Measurements from ENCODE around the gene FDPS.

Gene FDPS

DNA sequence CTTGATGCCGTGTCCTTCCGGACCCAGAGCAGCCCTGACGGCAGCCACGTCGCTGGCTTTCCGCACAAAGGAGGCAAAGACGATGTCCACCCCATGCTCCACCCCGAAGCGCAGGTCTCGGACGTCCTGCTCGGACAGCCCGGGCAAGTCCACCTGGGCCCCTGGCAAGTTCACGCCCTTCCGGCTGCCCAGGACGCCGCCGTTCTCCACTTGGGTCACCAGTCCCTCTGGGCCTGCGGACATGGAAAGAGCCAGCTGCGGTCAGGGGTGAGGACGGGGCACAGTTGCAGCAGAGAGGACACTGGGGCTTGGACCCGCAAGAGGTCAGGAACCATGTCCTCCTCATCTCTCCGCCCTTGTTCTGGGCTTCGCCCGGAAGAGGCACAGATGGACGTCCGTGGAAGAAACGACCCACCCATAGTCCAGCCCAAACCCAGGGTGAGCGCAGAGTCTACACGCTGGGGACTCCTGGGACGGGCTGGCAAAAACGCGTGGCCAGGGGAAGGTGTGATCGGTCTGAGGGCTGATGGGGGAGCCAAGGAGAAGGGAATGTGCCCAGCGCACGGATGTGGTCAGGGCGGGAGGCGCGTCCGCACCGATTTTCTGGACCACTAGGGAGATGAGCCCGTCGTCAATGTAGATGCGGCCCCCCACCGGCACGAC is 14.0 kb upstream of the FDPS start (continued):
- TF ChIP-seq ZNF24 (tag by site-specific recombination; IDR thresholded peaks at IDR 0.05), result no peak
- no peak for TF ChIP-seq REPIN1 (tag by site-specific recombination; IDR thresholded peaks at IDR 0.05; ENCODE audit: low read depth)
- TF ChIP-seq MZF1 (tag by site-specific recombination; IDR thresholded peaks at IDR 0.05; ENCODE audit: borderline replicate concordance), result no peak
- TF ChIP-seq, protein P1, sequence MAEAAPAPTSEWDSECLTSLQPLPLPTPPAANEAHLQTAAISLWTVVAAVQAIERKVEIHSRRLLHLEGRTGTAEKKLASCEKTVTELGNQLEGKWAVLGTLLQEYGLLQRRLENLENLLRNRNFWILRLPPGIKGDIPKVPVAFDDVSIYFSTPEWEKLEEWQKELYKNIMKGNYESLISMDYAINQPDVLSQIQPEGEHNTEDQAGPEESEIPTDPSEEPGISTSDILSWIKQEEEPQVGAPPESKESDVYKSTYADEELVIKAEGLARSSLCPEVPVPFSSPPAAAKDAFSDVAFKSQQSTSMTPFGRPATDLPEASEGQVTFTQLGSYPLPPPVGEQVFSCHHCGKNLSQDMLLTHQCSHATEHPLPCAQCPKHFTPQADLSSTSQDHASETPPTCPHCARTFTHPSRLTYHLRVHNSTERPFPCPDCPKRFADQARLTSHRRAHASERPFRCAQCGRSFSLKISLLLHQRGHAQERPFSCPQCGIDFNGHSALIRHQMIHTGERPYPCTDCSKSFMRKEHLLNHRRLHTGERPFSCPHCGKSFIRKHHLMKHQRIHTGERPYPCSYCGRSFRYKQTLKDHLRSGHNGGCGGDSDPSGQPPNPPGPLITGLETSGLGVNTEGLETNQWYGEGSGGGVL (tag by site-specific recombination; IDR thresholded peaks at IDR 0.05), result no peak

DNA sequence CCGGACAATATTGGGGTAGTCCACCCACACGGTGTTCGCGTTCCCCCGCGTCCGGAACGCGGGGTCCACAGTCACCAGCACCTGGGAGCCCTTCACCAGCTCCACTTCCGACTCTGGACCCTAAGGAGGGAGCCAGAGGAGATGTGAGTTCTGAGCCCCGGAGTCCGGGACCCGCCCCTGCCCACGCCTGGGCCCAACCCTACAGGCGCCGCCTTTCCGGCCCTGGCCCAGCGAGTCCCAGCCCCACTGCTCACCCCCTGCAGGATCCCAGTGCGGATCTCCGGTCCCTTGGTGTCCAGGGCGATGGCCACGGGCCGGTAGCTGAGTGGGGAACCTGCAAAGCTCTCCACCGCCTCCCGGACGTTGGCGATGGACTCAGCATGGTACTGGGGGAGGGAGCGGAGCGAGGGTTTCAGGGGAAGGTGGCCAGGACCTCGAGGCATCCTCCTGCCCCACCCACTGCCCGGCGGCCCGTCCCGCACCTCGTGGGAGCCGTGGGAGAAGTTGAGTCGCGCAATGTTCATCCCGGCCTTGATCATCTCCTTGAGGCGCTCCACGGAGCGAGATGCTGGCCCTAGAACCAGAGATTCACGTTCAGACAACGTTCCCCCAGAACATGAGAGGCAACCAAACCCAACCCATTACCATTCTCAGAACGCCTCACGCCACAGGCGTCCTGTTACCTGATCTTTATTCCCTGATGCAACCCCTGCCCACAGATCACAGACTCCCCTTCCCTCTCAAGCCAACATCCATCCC is 13.3 kb upstream of the FDPS start:
- H3K27ac ChIP-seq (ENCODE audit: extremely low read depth, low read depth, low read length), result no peak overlapping the region
- ChIA-PET POLR2A (interaction anchor here (0.6 kb wide), 1 partner anchor 29 kb away, joined by 3 read pairs; no protein-coding TSS in a partner anchor), CTCF (no interaction called here)
- no peaks in the 10 kb centered on the region for H3K4me1 ChIP-seq (ENCODE audit: control insufficient read depth, insufficient read depth, low read length)
- TF ChIP-seq, protein P2, sequence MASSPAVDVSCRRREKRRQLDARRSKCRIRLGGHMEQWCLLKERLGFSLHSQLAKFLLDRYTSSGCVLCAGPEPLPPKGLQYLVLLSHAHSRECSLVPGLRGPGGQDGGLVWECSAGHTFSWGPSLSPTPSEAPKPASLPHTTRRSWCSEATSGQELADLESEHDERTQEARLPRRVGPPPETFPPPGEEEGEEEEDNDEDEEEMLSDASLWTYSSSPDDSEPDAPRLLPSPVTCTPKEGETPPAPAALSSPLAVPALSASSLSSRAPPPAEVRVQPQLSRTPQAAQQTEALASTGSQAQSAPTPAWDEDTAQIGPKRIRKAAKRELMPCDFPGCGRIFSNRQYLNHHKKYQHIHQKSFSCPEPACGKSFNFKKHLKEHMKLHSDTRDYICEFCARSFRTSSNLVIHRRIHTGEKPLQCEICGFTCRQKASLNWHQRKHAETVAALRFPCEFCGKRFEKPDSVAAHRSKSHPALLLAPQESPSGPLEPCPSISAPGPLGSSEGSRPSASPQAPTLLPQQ (tag by site-specific recombination; IDR thresholded peaks at IDR 0.05), result no peak
- peak; percentile 34; the same call in 1 of the 2 replicates for TF ChIP-seq KLF1 (tag by site-specific recombination; IDR thresholded peaks at IDR 0.05)
- H3K4me3 ChIP-seq (ENCODE audit: low read depth, low read length), result no peak overlapping the region
- no peaks in the 10 kb centered on the region for H3K36me3 ChIP-seq (ENCODE audit: control insufficient read depth in 2 of 2, insufficient read depth in 1 of 2, low read length in 2 of 2)
- no peaks in the 10 kb centered on the region for H3K9me3 ChIP-seq (ENCODE audit: control insufficient read depth, insufficient read depth, low read depth, low read length)

DNA sequence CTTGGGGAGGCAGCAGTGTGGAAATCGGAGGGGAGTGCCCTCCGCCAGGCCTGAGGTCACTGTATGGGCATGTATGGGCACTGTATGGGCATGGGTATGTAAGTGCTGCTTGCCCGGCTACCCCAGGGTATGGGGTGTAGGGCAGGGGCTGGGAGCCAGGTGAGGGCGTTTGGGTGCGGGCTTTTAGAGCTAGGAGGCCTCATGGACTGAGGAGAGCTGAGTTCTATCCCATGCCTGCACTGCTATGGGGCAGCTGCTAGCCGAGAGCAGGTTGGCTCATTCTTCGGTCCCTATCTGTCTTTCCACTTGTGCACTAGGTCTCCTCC is 12.8 kb upstream of the FDPS start:
- ChIA-PET POLR2A (interaction anchor here (0.6 kb wide), 1 partner anchor 28 kb away, joined by 3 read pairs; no protein-coding TSS in a partner anchor), CTCF (interaction anchor here (1.2 kb wide), 1 partner anchor 12 kb away, joined by 4 read pairs; no protein-coding TSS in a partner anchor)
- TF ChIP-seq ZNF555 (tag by site-specific recombination; conservative IDR thresholded peaks at IDR 0.05), result no peak
- Histone ChIP-seq H3K27ac (ENCODE audit: extremely low read depth, low read depth, low read length) (no peak overlapping the region), H3K4me3 (ENCODE audit: low read depth, low read length) (no peak overlapping the region), H3K4me1 (ENCODE audit: control insufficient read depth, insufficient read depth, low read length) (no peaks in the 10 kb centered on the region), H3K9me3 (ENCODE audit: control insufficient read depth, insufficient read depth, low read depth, low read length) (no peaks in the 10 kb centered on the region), H3K36me3 (ENCODE audit: control insufficient read depth in 2 of 2, insufficient read depth in 1 of 2, low read length in 2 of 2) (no peaks in the 10 kb centered on the region)

DNA sequence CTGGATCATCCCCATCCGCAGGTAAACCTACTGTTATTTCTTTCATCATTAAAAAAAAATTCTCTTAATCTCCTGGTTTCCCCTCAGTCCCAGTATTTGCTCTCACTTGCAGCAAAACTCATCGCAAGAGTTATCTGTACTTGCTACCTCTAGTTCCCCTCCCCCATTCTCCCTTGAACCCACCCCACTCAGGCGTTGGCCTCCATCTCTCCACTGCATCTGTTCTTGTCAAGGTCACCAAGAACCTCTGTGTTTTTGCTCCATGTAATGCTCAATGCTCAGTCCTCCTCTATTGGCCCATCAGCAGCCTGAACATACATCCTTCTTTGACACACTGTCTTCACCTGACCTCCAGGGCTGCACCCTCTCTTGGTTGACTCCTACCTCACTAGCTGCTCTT is 12.0 kb upstream of the FDPS start:
- ChIA-PET POLR2A (no interaction called here), CTCF (interaction anchor here (0.6 to 1.2 kb wide), 2 partner anchors 11 to 19 kb away, joined by 3 to 4 read pairs; no protein-coding TSS in a partner anchor)
- Histone ChIP-seq H3K27ac (ENCODE audit: extremely low read depth, low read depth, low read length) (no peak overlapping the region), H3K9me3 (ENCODE audit: control insufficient read depth, insufficient read depth, low read depth, low read length) (no peaks in the 10 kb centered on the region), H3K36me3 (ENCODE audit: control insufficient read depth in 2 of 2, insufficient read depth in 1 of 2, low read length in 2 of 2) (no peaks in the 10 kb centered on the region), H3K4me3 (ENCODE audit: low read depth, low read length) (no peak overlapping the region), H3K4me1 (ENCODE audit: control insufficient read depth, insufficient read depth, low read length) (no peaks in the 10 kb centered on the region)
- TF ChIP-seq ZNF677 (tag by site-specific recombination; IDR thresholded peaks at IDR 0.05) (peak; percentile 69), ZNF266 (tag by site-specific recombination; IDR thresholded peaks at IDR 0.05; ENCODE audit: low read depth) (no peak)
- TF ChIP-seq, protein P3, sequence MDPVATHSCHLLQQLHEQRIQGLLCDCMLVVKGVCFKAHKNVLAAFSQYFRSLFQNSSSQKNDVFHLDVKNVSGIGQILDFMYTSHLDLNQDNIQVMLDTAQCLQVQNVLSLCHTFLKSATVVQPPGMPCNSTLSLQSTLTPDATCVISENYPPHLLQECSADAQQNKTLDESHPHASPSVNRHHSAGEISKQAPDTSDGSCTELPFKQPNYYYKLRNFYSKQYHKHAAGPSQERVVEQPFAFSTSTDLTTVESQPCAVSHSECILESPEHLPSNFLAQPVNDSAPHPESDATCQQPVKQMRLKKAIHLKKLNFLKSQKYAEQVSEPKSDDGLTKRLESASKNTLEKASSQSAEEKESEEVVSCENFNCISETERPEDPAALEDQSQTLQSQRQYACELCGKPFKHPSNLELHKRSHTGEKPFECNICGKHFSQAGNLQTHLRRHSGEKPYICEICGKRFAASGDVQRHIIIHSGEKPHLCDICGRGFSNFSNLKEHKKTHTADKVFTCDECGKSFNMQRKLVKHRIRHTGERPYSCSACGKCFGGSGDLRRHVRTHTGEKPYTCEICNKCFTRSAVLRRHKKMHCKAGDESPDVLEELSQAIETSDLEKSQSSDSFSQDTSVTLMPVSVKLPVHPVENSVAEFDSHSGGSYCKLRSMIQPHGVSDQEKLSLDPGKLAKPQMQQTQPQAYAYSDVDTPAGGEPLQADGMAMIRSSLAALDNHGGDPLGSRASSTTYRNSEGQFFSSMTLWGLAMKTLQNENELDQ (tag by site-specific recombination; IDR thresholded peaks at IDR 0.05; ENCODE audit: low read depth), result no peak

All from HEK293 (cell line).